DMS 273 (cell line): ENCODE data around the gene SPATS2L.

Experiments used
- DNase-seq: peaks from one replicate; lab custom pipeline; 2025; ENCODE audit not compliant: unreplicated experiment; lab: John Stamatoyannopoulos, UW

Gene SPATS2L

GRCh38 chr2:200461846-200462710 is 155.6 kb downstream of the SPATS2L start:
- no peak for DNase-seq

GRCh38 chr2:200463452-200463851 is 157.0 kb downstream of the SPATS2L start:
- DNase-seq: no peak

- no peak for DNase-seq
Measured at GRCh38 chr2:200466425-200467418, 160.2 kb downstream of the SPATS2L start.

GRCh38 chr2:200467806-200468681 is 161.6 kb downstream of the SPATS2L start:
- no peak for DNase-seq

GRCh38 chr2:200469708-200470211 is 163.3 kb downstream of the SPATS2L start:
- DNase-seq: no peak

GRCh38 chr2:200470230-200470629 is 163.7 kb downstream of the SPATS2L start:
- DNase-seq: no peak

- peak; percentile 54 for DNase-seq
Measured at GRCh38 chr2:200471324-200471848, 164.9 kb downstream of the SPATS2L start.

- no peak for DNase-seq
Measured at GRCh38 chr2:200471928-200472645, 165.6 kb downstream of the SPATS2L start.

- no peak for DNase-seq
Measured at GRCh38 chr2:200472853-200473464, 166.5 kb downstream of the SPATS2L start.

- no peak for DNase-seq
Measured at GRCh38 chr2:200475795-200476194, 169.3 kb downstream of the SPATS2L start.

GRCh38 chr2:200476836-200477235 is 170.3 kb downstream of the SPATS2L start:
- DNase-seq: no peak

- no peak for DNase-seq
Measured at GRCh38 chr2:200477667-200478131, 171.2 kb downstream of the SPATS2L start.

GRCh38 chr2:200479692-200480265 is 173.3 kb downstream of the SPATS2L start:
- DNase-seq: no peak

- no peak for DNase-seq
Measured at GRCh38 chr2:200482194-200482593, 175.7 kb downstream of the SPATS2L start.

GRCh38 chr2:200483729-200484198 is 177.3 kb downstream of the SPATS2L start:
- DNase-seq: peak; percentile 67

- DNase-seq: no peak
Measured at GRCh38 chr2:200484934-200485333, 178.4 kb downstream of the SPATS2L start.

- DNase-seq: no peak
Measured at GRCh38 chr2:200486529-200486928, 180.0 kb downstream of the SPATS2L start.

- no peak for DNase-seq
Measured at GRCh38 chr2:200488169-200488568, 181.7 kb downstream of the SPATS2L start.

GRCh38 chr2:200490001-200490400 is 183.5 kb downstream of the SPATS2L start:
- DNase-seq: no peak
